SK-N-SH (cell line): Measurements from ENCODE around the gene COL12A1. TPM values are rescaled to one million over a fixed set of nuclear protein-coding genes. Genes with fewer than 3 reads are reported as not detected.

Source experiments
- CTCF ChIA-PET: fragments of 300-600, 350-600 bp; formaldehyde crosslinking; extraction: SDS; loops from one replicate; lab custom pipeline; 2021; lab: Yijun Ruan, JAX
- POLR2A ChIA-PET: fragments of 350-600 bp; sonication (Branson Sonifier 250); formaldehyde crosslinking; extraction: SDS; loops from one replicate; lab custom pipeline; 2020; ENCODE audit warnings: antibody characterized with exemption, inconsistent platforms; lab: Yijun Ruan, JAX
- DNase-seq: peaks from one replicate; pipeline ENCODE4 v3.0.0; 2012
- H2AFZ ChIP-seq: fragments of 200-600 bp; sonication (generic); 2 replicates; pipeline ENCODE4 v1.8.1; 2016; ENCODE audit warnings: antibody characterized with exemption, mild to moderate bottlenecking, low read depth
- H3F3A ChIP-seq: fragments of 200-600 bp; sonication (generic); replicated peaks from 2 replicates; pipeline ENCODE3; 2016; ENCODE audit warnings: antibody characterized with exemption, mild to moderate bottlenecking; ENCODE audit not compliant: insufficient read depth
- H3K27ac ChIP-seq, 2 experiments: fragments of 200-500 bp in 1 of 2; fragments of 200-600 bp in 1 of 2; sonication (Bioruptor generic) in 1 of 2; sonication (generic), shearing (Covaris generic) in 1 of 2; 2 replicates each; pipeline versions ENCODE4 v1.5.1 to v1.6.1; 2014 to 2016; ENCODE audit warnings: low read depth in 2 of 2, inconsistent platforms in 1 of 2, low read length in 1 of 2, mild to moderate bottlenecking in 1 of 2, mixed read lengths in 1 of 2
- H3K27me3 ChIP-seq: fragments of 200-600 bp; sonication (generic), shearing (Covaris generic); 2 replicates; pipeline ENCODE4 v1.6.1; 2016; ENCODE audit warnings: mixed run types; ENCODE audit not compliant: insufficient read depth
- H3K36me3 ChIP-seq, 2 experiments: fragments of 200-500 bp in 1 of 2; fragments of 200-600 bp in 1 of 2; sonication (Bioruptor generic) in 1 of 2; sonication (generic) in 1 of 2; replicated peaks in 1 of 2; 2 replicates each; pipeline versions ENCODE3 to v1.5.1; 2014 to 2016; ENCODE audit warnings: low read length in 1 of 2, mild to moderate bottlenecking in 1 of 2; ENCODE audit not compliant: insufficient read depth in 2 of 2, control insufficient read depth in 1 of 2
- H3K4me1 ChIP-seq, 2 experiments: fragments of 200-500 bp in 1 of 2; fragments of 200-600 bp in 1 of 2; sonication (Bioruptor generic) in 1 of 2; sonication (generic), shearing (Covaris generic) in 1 of 2; 2 replicates each; pipeline versions ENCODE4 v1.5.1 to v1.6.1; 2014 to 2016; ENCODE audit warnings: low read depth in 1 of 2, low read length in 1 of 2, mixed run types in 1 of 2; ENCODE audit not compliant: insufficient read depth in 2 of 2, control insufficient read depth in 1 of 2
- H3K4me2 ChIP-seq: fragments of 200-600 bp; sonication (generic), shearing (Covaris generic); 2 replicates; pipeline ENCODE4 v1.6.1; 2017; ENCODE audit warnings: mixed run types
- H3K4me3 ChIP-seq, 2 experiments: fragments of 200-500 bp in 1 of 2; fragments of 200-600 bp in 1 of 2; sonication (Bioruptor generic) in 1 of 2; sonication (generic), shearing (Covaris generic) in 1 of 2; 2 replicates each; pipeline versions ENCODE4 v1.5.1 to v1.8.1; 2014 to 2016; ENCODE audit warnings: low read depth in 2 of 2, inconsistent platforms in 1 of 2, low read length in 1 of 2, mild to moderate bottlenecking in 1 of 2, mixed read lengths in 1 of 2, moderate library complexity in 1 of 2
- H3K79me2 ChIP-seq: fragments of 200-600 bp; sonication (generic); 2 replicates; pipeline ENCODE4 v1.8.1; 2017; ENCODE audit warnings: mild to moderate bottlenecking; ENCODE audit not compliant: insufficient read depth
- H3K9ac ChIP-seq: fragments of 200-600 bp; sonication (generic); 2 replicates; pipeline ENCODE4 v1.6.1; 2017; ENCODE audit warnings: mixed run types
- H3K9me2 ChIP-seq: fragments of 200-600 bp; sonication (generic); 2 replicates; pipeline ENCODE4 v1.6.1; 2017; ENCODE audit warnings: mixed run types
- H3K9me3 ChIP-seq: fragments of 200-600 bp; sonication (generic); 2 replicates; pipeline ENCODE4 v1.6.1; 2017; ENCODE audit warnings: mixed run types, mild to moderate bottlenecking, moderate library complexity
- H4K20me1 ChIP-seq: fragments of 200-600 bp; sonication (generic); 2 replicates; pipeline ENCODE4 v1.6.1; 2017; ENCODE audit warnings: mild to moderate bottlenecking, mixed run types; ENCODE audit not compliant: insufficient read depth
- CHD2 ChIP-seq: fragments of 150-350 bp; IDR thresholded peaks from 2 replicates; pipeline ENCODE4 v1.6.1; 2018; ENCODE audit warnings: low read length; ENCODE audit not compliant: partially characterized antibody
- CTCF ChIP-seq: fragments of 200-600 bp; sonication (generic); IDR thresholded peaks from 2 replicates; pipeline ENCODE4 v1.6.1; 2017; ENCODE audit warnings: antibody characterized with exemption, mild to moderate bottlenecking, moderate library complexity
- ELF1 ChIP-seq: IDR thresholded peaks from 2 replicates; pipeline ENCODE4 v1.4.0; 2012
- EZH2phosphoT487 ChIP-seq: fragments of 200-600 bp; sonication (generic); IDR thresholded peaks from 2 replicates; pipeline ENCODE4 v1.6.1; 2017; ENCODE audit warnings: low read depth, mixed run types, mild to moderate bottlenecking, antibody characterized with exemption, moderate library complexity, borderline replicate concordance
- FOXJ3 ChIP-seq: sonication (generic); formaldehyde crosslinking; IDR thresholded peaks from 2 replicates; pipeline ENCODE4 v1.5.1; 2020; ENCODE audit warnings: mild to moderate bottlenecking, missing genetic modification reagents
- FOXM1 ChIP-seq: IDR thresholded peaks from 2 replicates; pipeline ENCODE4 v1.4.0; 2012; ENCODE audit warnings: low read depth, mild to moderate bottlenecking
- GABPA ChIP-seq: IDR thresholded peaks from 2 replicates; pipeline ENCODE4 v1.4.0; 2012; ENCODE audit warnings: low read depth, mild to moderate bottlenecking
- GATA2 ChIP-seq: sonication (generic); formaldehyde crosslinking; IDR thresholded peaks from 2 replicates; pipeline ENCODE4 v1.5.0; 2020; ENCODE audit warnings: mild to moderate bottlenecking, missing genetic modification reagents
- IRF3 ChIP-seq: fragments of 150-350 bp; IDR thresholded peaks from 2 replicates; pipeline ENCODE4 v1.6.1; 2016; ENCODE audit warnings: mild to moderate bottlenecking, low read depth, low read length
- MAX ChIP-seq: IDR thresholded peaks from 2 replicates; pipeline ENCODE4 v1.4.0; 2012; ENCODE audit warnings: low read depth
- MEF2A ChIP-seq: IDR thresholded peaks from 2 replicates; pipeline ENCODE4 v1.4.0; 2012; ENCODE audit warnings: low read depth, borderline replicate concordance
- PBX3 ChIP-seq: IDR thresholded peaks from 2 replicates; pipeline ENCODE4; 2012
- RAD21 ChIP-seq: IDR thresholded peaks from 2 replicates; pipeline ENCODE4 v1.6.1; 2012; ENCODE audit warnings: mild to moderate bottlenecking, low read length
- RCOR1 ChIP-seq: fragments of 150-350 bp; IDR thresholded peaks from 2 replicates; pipeline ENCODE4 v1.6.1; 2017; ENCODE audit warnings: antibody characterized with exemption, low read length
- REST ChIP-seq: IDR thresholded peaks from 2 replicates; pipeline ENCODE4 v1.6.1; 2012; ENCODE audit warnings: mild to moderate bottlenecking, low read depth, low read length, moderate library complexity
- RFX5 ChIP-seq: IDR thresholded peaks from 2 replicates; pipeline ENCODE4 v1.6.1; 2012; ENCODE audit warnings: mild to moderate bottlenecking, improper control_type of control experiment, low read length
- TAF1 ChIP-seq: IDR thresholded peaks from 2 replicates; pipeline ENCODE4 v1.6.1; 2012; ENCODE audit warnings: low read depth, mild to moderate bottlenecking, low read length, moderate library complexity, borderline replicate concordance
- TEAD4 ChIP-seq: IDR thresholded peaks from 2 replicates; pipeline ENCODE4 v1.4.0; 2012; ENCODE audit warnings: mild to moderate bottlenecking, borderline replicate concordance; ENCODE audit not compliant: insufficient read depth
- USF1 ChIP-seq: IDR thresholded peaks from 2 replicates; pipeline ENCODE4 v1.4.0; 2012; ENCODE audit warnings: low read depth, borderline replicate concordance
- WGBS: methylation state at CpG from one replicate; pipeline ENCODE4 v1.1.6; 2017; ENCODE audit warnings: low lambda C conversion rate; 5-methylcytosine and 5-hydroxymethylcytosine counted together
- polyA plus RNA-seq, 3 experiments: library from polyadenylated mRNA; depleted of rRNA; stranded (reverse); fragments of >200 nt; gene quantifications; 2 replicates each; pipeline ENCODE4 v1.2.3, GENCODE V29; 2012

Gene COL12A1
- polyA plus RNA-seq, 1 of the 3 experiments (the other 2 are of a cell fraction) = 0.03 TPM

GRCh38 chr6:75246386-75246785 is 40.5 kb upstream of the COL12A1 start:
- peaks cover 21% of the 10 kb centered on the region for H3K79me2 ChIP-seq
- H3K4me2 ChIP-seq = no peak overlapping the region
- H3K4me1 ChIP-seq = peaks cover 0 to 4% of the 10 kb centered on the region in 2 experiments; a peak in 2 of 4 replicates
- no peak overlapping the region for H3K4me3 ChIP-seq
- WGBS = 38% methylated on average over 2 of the region's 2 CpGs
- H3K9me2 ChIP-seq = no peaks in the 10 kb centered on the region
- ChIA-PET POLR2A (no interaction called here), CTCF (no interaction called here)
- H3K36me3 ChIP-seq = peaks cover 0 to 13% of the 10 kb centered on the region in 2 experiments
- DNase-seq = no peak
- no peak overlapping the region for H2AFZ ChIP-seq
- peaks cover 5% of the 10 kb centered on the region for H3F3A ChIP-seq
- no peaks in the 10 kb centered on the region for H3K9me3 ChIP-seq
- H3K9ac ChIP-seq = no peak overlapping the region
- TF ChIP-seq TEAD4 (no peak), MEF2A (no peak), GATA2 (CRISPR knock-in tag) (no peak), GABPA (no peak), RFX5 (no peak), RCOR1 (no peak), CHD2 (no peak), EZH2phosphoT487 (no peak), TAF1 (no peak), ELF1 (no peak)
- H3K27me3 ChIP-seq = no peaks in the 10 kb centered on the region
- H4K20me1 ChIP-seq = peaks cover 6% of the 10 kb centered on the region
- no peak overlapping the region for H3K27ac ChIP-seq

GRCh38 chr6:75244063-75244584 is 38.3 kb upstream of the COL12A1 start:
- CTCF ChIA-PET = interaction anchor here (0.6 to 1.5 kb wide), 8 partner anchors 14 to 283 kb away, joined by 3 to 8 read pairs (median 3); no protein-coding TSS in a partner anchor
- Histone ChIP-seq H3K27me3 (no peaks in the 10 kb centered on the region), H3K9me2 (no peaks in the 10 kb centered on the region), H3K27ac (peak overlapping the region; percentile 93 to 95), H3K4me3 (peak overlapping the region; percentile 97 to 100), H3K9me3 (no peaks in the 10 kb centered on the region), H3F3A (peaks cover 5% of the 10 kb centered on the region), H3K4me2 (peak overlapping the region; percentile 83), H3K9ac (peak overlapping the region; percentile 92), H3K36me3 (peaks cover 19 to 26% of the 10 kb centered on the region in 2 experiments), H3K79me2 (peaks cover 42% of the 10 kb centered on the region), H3K4me1 (peaks cover 0 to 7% of the 10 kb centered on the region in 2 experiments; a peak in 2 of 4 replicates), H4K20me1 (peaks cover 17% of the 10 kb centered on the region), H2AFZ (peak overlapping the region; percentile 97)
- POLR2A ChIA-PET = interaction anchor here (1.3 kb wide), 1 partner anchor 358 kb away, joined by 7 read pairs; the partner anchor contains the start of gene SENP6
- DNase-seq = peak; percentile 2
- 17% methylated on average over 15 of the region's 15 CpGs for WGBS
- TF ChIP-seq RAD21 = no peak
- no peak for TF ChIP-seq FOXM1
- TF ChIP-seq USF1 = no peak; the same call in 1 of the 2 replicates
- no peak for TF ChIP-seq REST
- TF ChIP-seq IRF3 = no peak
- no peak for TF ChIP-seq FOXJ3 (CRISPR knock-in tag)
- no peak for TF ChIP-seq GATA2 (CRISPR knock-in tag)
- TF ChIP-seq CTCF = no peak
- TF ChIP-seq PBX3 = no peak
- no peak for TF ChIP-seq CHD2
- no peak for TF ChIP-seq MAX
